ENCODE data around the gene TNS1.

Gene TNS1

DNA sequence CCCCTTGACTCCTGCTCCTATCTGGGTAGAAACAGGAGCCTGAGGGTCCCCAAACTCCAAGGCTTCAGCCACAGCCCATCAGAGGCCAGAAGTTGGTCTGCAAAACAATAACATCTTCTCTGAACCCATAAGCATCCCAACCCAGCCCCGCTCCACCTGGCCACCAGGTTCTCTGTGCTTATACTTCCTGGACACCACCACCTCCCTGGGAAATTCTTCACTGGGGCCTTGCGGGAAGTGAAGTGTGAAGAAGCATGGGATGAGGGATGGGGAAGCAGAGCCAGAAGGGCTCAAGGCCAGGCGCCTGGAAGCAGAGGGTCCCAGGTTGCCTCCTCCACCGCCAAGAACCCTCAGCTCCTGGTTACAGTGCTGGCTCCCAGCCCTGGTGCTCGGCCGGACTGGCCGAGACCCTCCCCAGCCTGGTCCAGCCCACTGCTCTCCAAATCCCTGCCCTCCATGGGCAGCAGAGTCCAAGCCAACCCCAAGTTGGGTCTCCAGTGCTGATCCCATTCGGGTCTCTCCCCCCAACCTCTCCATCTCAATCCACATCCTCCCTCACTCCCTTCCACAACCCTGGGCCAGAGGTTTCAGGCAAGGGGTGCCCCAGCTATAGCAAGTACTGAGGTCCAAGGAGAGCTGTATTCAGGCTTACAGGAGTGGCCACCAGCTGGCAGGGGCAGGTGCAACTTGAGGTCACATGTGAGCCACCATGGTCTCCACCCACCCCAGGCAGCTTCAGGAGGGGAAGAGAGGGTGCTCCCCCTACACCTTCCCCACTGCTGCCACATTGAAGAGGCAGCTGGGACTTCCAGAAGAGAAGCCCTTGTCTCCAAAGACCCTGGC, 60.7 kb downstream of the TNS1 start:
- DNase-seq, result no peak

DNA sequence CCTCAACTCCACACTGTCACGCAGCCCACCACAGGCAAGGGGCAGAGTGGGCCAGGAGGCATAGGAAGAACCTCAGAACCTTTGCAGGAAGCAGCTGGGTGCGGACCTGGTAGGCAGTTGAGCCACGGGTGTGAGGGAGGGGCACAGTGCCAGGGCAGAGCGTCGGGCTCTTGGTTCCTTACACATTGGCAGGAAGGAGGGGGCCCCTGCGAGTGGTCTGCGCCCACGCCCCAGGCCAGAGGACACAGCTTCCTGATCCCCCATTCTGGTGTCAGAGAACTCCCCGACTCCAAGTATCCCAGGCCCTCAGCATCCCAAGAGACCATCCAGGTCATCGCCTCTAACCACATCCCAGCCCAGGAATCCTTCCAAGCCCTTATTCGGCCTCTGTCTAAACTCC, 61.5 kb downstream of the TNS1 start:
- no peak for DNase-seq

GRCh38 chr2:217940261-217941220, 62.3 kb downstream of the TNS1 start:
- no peak for DNase-seq

GRCh38 chr2:217939629-217940245, 63.1 kb downstream of the TNS1 start:
- no peak for DNase-seq

GRCh38 chr2:217939220-217939619, 63.6 kb downstream of the TNS1 start:
- DNase-seq, result no peak

DNA sequence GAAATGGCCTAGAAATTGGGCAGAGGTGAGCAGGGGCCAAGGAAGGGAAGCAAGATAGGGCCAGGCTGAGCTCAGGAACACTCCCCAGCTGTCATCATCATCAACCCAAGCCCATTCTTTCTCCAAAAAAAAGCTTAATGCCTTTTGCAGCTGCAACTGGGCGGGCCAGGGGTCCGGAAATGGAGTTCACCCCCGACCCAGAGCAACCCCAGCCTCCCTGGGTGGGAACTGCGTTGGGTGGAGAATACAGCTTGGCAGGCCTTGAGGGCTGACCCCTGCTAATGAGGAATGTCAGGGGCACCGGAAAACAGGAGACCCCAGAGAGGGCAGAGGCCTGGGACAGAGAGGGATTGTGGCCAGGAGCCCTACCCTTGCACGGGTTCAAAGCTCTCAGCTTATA, 64.8 kb downstream of the TNS1 start:
- no peak for DNase-seq

DNA sequence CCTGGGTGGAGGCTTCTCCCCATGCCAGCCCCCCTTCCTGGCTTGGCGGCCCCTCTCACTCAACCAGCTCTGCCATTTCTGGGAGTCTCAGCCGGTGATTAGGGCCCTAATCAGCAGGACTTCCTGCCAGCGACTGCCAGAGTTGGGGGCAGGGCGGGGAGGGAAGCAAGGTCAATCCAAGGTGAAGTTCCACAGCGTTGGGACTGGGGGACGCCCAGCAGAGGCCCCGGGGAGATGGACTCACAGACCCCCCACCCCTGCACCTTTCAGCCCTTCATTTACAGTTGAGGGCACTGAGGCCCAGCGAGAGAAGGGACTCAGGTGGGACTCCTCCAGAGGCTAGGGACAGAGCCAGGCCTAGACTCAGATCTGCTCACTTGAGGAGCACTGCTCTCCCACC, 65.3 kb downstream of the TNS1 start:
- DNase-seq, result no peak

- DNase-seq, result no peak
Observed at GRCh38 chr2:217936952-217937351, 65.8 kb downstream of the TNS1 start.

DNA sequence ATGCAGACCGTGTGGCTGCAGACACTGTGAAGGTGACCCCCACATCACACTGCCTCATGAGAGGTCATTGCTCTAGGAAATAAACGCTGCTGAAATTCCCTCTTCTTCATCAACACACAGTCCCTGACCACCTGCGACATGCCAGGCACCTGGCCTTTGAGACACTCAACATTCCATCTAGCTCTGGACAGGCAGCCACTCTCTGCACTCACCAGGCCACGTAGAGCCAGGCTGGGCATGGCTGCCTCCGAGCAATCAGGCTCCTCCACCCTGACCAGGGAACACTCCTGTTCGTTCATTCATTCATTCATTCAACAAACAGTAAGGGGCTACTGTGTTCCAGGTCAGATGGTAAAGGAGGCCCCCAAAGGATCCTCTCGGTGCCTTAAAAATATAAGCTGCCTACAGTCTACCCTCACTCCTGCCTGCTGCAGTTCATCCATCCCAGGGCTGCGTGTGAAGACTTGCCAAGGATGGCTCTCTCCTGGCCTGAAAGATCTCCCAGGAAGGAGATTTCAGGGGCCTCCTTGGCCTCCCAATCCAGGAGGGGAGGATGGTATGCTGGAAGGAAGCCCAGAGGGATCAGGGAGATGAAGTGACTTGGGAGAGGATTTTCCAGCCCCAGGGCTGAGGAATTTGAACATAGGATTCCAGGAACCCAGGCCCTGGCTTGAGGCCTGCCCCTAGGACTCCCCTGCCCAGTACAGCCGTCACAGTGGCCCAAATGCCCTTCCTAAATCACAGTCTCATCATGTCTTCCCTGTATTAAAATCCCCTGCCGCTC, 66.7 kb downstream of the TNS1 start:
- DNase-seq, result no peak

DNA sequence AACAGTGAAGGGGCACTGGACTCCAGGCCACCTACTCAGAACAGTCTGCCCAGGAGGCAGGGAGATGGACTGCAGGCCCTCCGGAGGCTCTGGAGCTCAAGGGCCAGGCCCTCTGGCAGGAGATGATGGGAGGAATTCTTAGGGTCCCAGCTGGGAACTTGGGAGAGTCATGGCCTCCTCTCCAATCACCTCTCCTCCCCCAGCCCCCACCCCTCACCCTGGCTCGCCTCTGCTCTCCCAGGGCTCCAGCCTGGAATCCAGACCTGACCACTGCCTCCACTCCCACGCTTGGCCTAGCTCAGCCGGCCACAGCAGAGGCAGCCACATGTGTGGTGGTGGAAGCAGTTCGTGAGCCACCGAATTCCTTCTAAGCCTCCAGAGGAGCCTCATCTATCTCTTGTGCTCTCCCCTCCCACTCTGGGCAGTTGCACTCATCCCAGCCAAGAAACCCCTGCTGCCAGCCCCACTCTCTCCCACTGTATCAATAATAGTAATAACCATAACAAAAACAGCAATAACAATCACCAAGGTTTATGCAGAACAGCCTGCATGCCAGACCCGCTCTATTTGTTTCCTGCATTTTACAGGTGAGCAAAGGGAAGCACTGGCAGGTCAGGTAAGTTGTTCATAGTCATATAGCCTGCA, 67.4 kb downstream of the TNS1 start:
- no peak for DNase-seq

- DNase-seq, result no peak
Observed at GRCh38 chr2:217934321-217935131, 68.3 kb downstream of the TNS1 start.

DNA sequence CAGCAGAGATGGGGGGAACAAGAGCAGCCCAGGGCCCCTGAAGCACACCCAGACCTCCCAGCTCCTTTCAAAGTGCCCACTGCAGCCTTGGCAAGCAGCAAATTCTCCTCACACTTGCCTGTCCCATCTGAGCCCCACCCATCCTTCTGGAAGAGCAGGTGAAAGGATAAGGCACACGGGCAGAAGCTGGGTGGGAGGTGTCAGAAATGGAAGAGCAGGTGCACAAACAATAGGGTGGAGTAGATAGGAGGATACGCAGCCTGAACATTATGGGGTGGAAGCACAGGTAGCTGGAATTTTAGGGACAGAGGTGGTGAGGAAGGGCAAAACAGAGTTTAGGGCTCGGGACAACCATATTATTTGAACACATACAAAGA, 69.2 kb downstream of the TNS1 start:
- no peak for DNase-seq

DNA sequence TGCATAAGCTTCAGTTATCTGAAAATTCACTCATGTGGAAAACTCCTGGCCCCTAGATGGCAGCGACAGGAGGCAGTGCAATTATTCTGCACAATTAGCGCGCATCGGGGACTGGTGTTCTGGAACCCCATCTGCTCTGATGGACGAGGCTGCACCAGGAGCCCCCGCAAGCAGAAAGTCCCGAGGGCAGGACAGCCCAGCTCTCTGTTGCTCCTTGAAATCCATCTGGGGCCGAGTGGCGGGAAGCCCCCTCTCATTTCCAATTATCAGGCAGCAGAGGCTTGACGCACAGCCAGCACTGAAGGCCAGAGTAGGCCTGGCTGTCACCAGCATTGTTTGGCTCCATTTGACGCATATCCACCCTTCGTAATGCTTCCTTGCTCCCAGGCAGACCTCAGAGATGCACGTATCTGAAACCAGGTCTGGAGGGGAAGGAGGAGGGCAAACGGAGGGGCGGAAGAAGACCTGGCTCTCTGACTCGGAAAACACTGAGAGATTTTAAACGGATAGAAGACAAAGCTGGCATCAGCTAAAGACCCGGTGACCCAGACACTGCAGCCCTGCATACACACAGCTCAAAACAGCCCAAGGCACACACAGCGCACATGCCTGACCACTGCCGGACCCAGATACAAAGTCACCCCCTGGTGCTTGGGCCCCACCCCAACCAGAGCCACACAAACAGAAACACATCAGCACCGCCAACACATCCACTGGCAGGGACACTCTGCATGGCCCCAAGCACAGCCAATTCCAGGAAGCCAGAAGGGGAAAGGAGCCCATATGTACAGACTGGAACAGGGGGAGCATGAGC, 69.8 kb downstream of the TNS1 start:
- no peak for DNase-seq

- DNase-seq, result no peak
Observed at GRCh38 chr2:217931846-217932560, 70.8 kb downstream of the TNS1 start.

DNA sequence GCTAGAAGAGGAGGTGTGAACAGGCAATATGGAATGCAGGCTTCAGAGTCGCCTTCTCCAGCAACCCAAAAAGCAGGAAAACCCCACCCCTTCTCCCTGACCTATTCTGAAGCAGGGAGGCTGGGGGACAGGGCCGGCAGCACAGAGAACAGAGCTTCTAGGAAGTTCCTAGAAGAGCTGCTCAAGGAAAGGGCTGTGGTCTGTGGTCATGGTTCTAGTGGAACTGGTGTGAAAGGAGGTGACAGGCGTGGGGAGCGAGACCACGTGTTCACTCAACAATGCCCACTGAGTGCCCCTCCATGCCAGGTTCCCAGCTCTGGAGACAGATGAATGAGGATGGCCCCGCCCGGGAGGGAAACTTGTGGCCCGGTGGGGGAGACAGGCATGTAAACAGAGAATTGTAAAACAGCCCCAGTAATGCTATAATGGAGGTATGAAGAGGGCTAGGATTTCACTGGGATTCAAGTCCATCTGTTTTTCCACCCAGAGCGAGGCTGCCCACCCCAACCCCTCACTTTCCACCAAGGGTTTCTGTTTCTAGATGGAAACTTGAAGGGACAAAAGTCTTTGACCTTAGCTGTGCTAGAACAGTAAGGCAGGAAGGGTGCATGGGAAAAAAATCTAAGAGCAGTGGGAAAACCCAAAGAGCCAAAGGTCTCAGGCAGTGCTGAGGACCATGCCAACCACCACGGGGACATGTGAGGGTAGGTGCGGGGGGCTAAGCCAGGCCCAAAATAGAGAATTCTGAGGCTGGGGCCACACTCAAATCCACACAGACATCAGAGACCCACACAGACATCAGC, 71.8 kb downstream of the TNS1 start:
- DNase-seq, result no peak

- no peak for DNase-seq
Observed at GRCh38 chr2:217929757-217930707, 72.8 kb downstream of the TNS1 start.

- no peak for DNase-seq
Observed at GRCh38 chr2:217929272-217929671, 73.5 kb downstream of the TNS1 start.
